HEK293 (cell line): ENCODE results near the gene POP7.

Experiments used
- CTCF ChIP-seq: fragments of 450-650 bp; formaldehyde crosslinking; IDR thresholded peaks from 2 replicates; pipeline ENCODE4 v1.5.1; 2016; ENCODE audit warnings: missing biosample characterization, missing genetic modification characterization
- ZNF175 ChIP-seq: fragments of 450-650 bp; formaldehyde crosslinking; IDR thresholded peaks from 2 replicates; pipeline ENCODE4 v1.5.1; 2016; ENCODE audit warnings: missing biosample characterization, missing genetic modification characterization
- ZNF561 ChIP-seq: fragments of 450-650 bp; IDR thresholded peaks from 2 replicates; pipeline ENCODE4 v1.5.1; 2018; ENCODE audit warnings: missing biosample characterization, missing genetic modification characterization, borderline replicate concordance
- ZNF596 ChIP-seq: fragments of 450-650 bp; IDR thresholded peaks from 2 replicates; pipeline ENCODE4 v1.5.0; 2018; ENCODE audit warnings: missing biosample characterization, mild to moderate bottlenecking, missing genetic modification characterization, moderate library complexity

GRCh38 chr7:100679129-100679926 lies 26.6 kb upstream of the POP7 start:
- TF ChIP-seq CTCF (tag by site-specific recombination) (no peak), ZNF175 (tag by site-specific recombination) (no peak), ZNF596 (tag by site-specific recombination) (no peak), ZNF561 (no peak)
